ENCODE data around the gene SWT1. TPM values are rescaled to one million over a fixed set of nuclear protein-coding genes. Genes with fewer than 3 reads are reported as not detected.

Gene SWT1
- total RNA-seq, 1 donor from 2014 or later, result 3.5 TPM

DNA sequence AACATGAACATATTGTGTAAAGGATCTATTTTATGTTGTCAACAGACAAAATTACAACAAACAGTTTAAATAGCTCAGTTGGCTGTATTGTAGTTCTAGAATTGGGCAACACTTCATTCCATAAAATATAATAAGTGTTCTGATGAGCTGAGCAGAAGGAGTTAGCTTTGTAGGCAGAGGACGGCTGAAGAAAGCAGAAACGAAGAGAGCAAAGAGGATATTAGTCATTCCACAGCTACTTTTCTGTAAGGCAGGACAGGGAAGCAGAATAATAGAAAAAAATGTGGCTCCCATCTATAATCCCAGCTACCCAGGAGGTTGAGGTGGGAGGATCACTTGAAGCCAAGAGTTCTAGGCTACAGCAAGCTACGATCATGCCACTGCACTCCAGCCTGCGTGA, 180.3 kb downstream of the SWT1 start:
- no peak for DNase-seq (ENCODE audit: low spot score)
- no peaks in the 10 kb centered on the region for H3K9me3 Mint-ChIP-seq (ENCODE audit: low read depth)

GRCh38 chr1:185338719-185339622, 182.0 kb downstream of the SWT1 start:
- H3K4me1 Mint-ChIP-seq (ENCODE audit: low read depth), result peaks cover 11% of the 10 kb centered on the region
- no peak for DNase-seq (ENCODE audit: low spot score)
- H3K27me3 Mint-ChIP-seq (ENCODE audit: low read depth), result no peaks in the 10 kb centered on the region
- H3K27ac Mint-ChIP-seq (ENCODE audit: unreplicated experiment), result no peak overlapping the region
- no peaks in the 10 kb centered on the region for H3K9me3 Mint-ChIP-seq (ENCODE audit: low read depth)
- no peaks in the 10 kb centered on the region for H3K36me3 Mint-ChIP-seq (ENCODE audit: low read depth)
- TF ChIP-seq, protein P1, sequence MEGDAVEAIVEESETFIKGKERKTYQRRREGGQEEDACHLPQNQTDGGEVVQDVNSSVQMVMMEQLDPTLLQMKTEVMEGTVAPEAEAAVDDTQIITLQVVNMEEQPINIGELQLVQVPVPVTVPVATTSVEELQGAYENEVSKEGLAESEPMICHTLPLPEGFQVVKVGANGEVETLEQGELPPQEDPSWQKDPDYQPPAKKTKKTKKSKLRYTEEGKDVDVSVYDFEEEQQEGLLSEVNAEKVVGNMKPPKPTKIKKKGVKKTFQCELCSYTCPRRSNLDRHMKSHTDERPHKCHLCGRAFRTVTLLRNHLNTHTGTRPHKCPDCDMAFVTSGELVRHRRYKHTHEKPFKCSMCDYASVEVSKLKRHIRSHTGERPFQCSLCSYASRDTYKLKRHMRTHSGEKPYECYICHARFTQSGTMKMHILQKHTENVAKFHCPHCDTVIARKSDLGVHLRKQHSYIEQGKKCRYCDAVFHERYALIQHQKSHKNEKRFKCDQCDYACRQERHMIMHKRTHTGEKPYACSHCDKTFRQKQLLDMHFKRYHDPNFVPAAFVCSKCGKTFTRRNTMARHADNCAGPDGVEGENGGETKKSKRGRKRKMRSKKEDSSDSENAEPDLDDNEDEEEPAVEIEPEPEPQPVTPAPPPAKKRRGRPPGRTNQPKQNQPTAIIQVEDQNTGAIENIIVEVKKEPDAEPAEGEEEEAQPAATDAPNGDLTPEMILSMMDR (IDR thresholded peaks at IDR 0.05), result no peak
- no peak overlapping the region for H3K4me3 Mint-ChIP-seq (ENCODE audit: unreplicated experiment)

More for the DNA sequence above, 180.3 kb downstream of the SWT1 start:
- Mint-ChIP-seq H3K27me3 (ENCODE audit: low read depth) (no peaks in the 10 kb centered on the region), H3K27ac (ENCODE audit: unreplicated experiment) (no peak overlapping the region), H3K4me1 (ENCODE audit: low read depth) (peaks cover 11% of the 10 kb centered on the region), H3K4me3 (ENCODE audit: unreplicated experiment) (no peak overlapping the region), H3K36me3 (ENCODE audit: low read depth) (no peaks in the 10 kb centered on the region)
- TF ChIP-seq, protein P1 (IDR thresholded peaks at IDR 0.05), result no peak

GRCh38 chr1:185341196-185341781, 184.3 kb downstream of the SWT1 start:
- Mint-ChIP-seq H3K4me1 (ENCODE audit: low read depth) (peaks cover 11% of the 10 kb centered on the region), H3K36me3 (ENCODE audit: low read depth) (no peaks in the 10 kb centered on the region), H3K27ac (ENCODE audit: unreplicated experiment) (no peak overlapping the region), H3K4me3 (ENCODE audit: unreplicated experiment) (no peak overlapping the region), H3K27me3 (ENCODE audit: low read depth) (no peaks in the 10 kb centered on the region), H3K9me3 (ENCODE audit: low read depth) (no peaks in the 10 kb centered on the region)
- no peak for DNase-seq (ENCODE audit: low spot score)
- TF ChIP-seq, protein P1 (IDR thresholded peaks at IDR 0.05), result no peak

Other genes with a start within 250 kb of the SWT1 start
- gene NIBAN1, start 182.7 kb upstream of the SWT1 start, total RNA-seq, result 22.6 to 101 TPM (median 98.7 TPM) in 3 replicates
- 22.4 to 25.1 TPM (median 23.2 TPM) in 3 replicates for gene RNF2, start 111.6 kb upstream of the SWT1 start, total RNA-seq
- 10.9 to 21.0 TPM (median 12.6 TPM) in 3 replicates for gene TRMT1L, start 214 bp upstream of the SWT1 start, total RNA-seq
- gene IVNS1ABP, start 160.1 kb downstream of the SWT1 start, total RNA-seq, result 121 to 314 TPM (median 123 TPM) in 3 replicates

Data from chondrocyte (in vitro differentiated cells).